BLaER1 (cell line): ENCODE measurements around the gene ATP6V0B.

ENCODE experiments used
- H3K27ac ChIP-seq: shearing (Covaris generic); formaldehyde crosslinking; 2 replicates; pipeline ENCODE4 v1.8.1; 2022
- H3K27me3 ChIP-seq: shearing (Covaris generic); formaldehyde crosslinking; 2 replicates; pipeline ENCODE4 v1.8.1; 2022
- H3K36me3 ChIP-seq: shearing (Covaris generic); formaldehyde crosslinking; 2 replicates; pipeline ENCODE4 v1.8.1; 2022
- H3K4me1 ChIP-seq: shearing (Covaris generic); formaldehyde crosslinking; 2 replicates; pipeline ENCODE4 v1.8.1; 2022
- H3K4me2 ChIP-seq: shearing (Covaris generic); formaldehyde crosslinking; 2 replicates; pipeline ENCODE4 v1.8.1; 2022
- H3K4me3 ChIP-seq: shearing (Covaris generic); formaldehyde crosslinking; 2 replicates; pipeline ENCODE4 v1.8.1; 2022
- H3K9ac ChIP-seq: shearing (Covaris generic); formaldehyde crosslinking; 2 replicates; pipeline ENCODE4 v1.8.1; 2022
- H3K9me3 ChIP-seq: shearing (Covaris generic); formaldehyde crosslinking; 2 replicates; pipeline ENCODE4 v1.8.1; 2022
- H4K20me1 ChIP-seq: shearing (Covaris generic); formaldehyde crosslinking; 2 replicates; pipeline ENCODE4 v1.8.1; 2022
- Cebpa-rat ChIP-seq: shearing (Covaris generic); IDR thresholded peaks from 2 replicates; pipeline ENCODE4 v1.8.1; 2022

Gene ATP6V0B

GRCh38 chr1:44024031-44024902, 49.5 kb downstream of the ATP6V0B start:
- H3K9me3 ChIP-seq, result no peaks in the 10 kb centered on the region
- no peak overlapping the region for H3K4me3 ChIP-seq
- H3K27me3 ChIP-seq, result no peaks in the 10 kb centered on the region
- peaks cover 7% of the 10 kb centered on the region for H3K4me1 ChIP-seq
- H3K36me3 ChIP-seq, result peaks cover 6% of the 10 kb centered on the region; the same call in 1 of the 2 replicates
- H3K9ac ChIP-seq, result no peak overlapping the region
- H3K4me2 ChIP-seq, result no peak overlapping the region
- TF ChIP-seq Cebpa-rat, result no peak
- no peaks in the 10 kb centered on the region for H4K20me1 ChIP-seq
- no peak overlapping the region for H3K27ac ChIP-seq

GRCh38 chr1:44024903-44025525, 50.3 kb downstream of the ATP6V0B start:
- H3K4me2 ChIP-seq, result no peak overlapping the region
- no peak overlapping the region for H3K27ac ChIP-seq
- TF ChIP-seq Cebpa-rat, result no peak
- no peak overlapping the region for H3K9ac ChIP-seq
- H3K9me3 ChIP-seq, result no peaks in the 10 kb centered on the region
- H3K36me3 ChIP-seq, result peaks cover 6% of the 10 kb centered on the region; the same call in 1 of the 2 replicates
- no peaks in the 10 kb centered on the region for H3K27me3 ChIP-seq
- no peak overlapping the region for H3K4me3 ChIP-seq
- peaks cover 12% of the 10 kb centered on the region for H3K4me1 ChIP-seq
- no peaks in the 10 kb centered on the region for H4K20me1 ChIP-seq

- TF ChIP-seq Cebpa-rat, result no peak
Measured at GRCh38 chr1:44025816-44026215, 51.1 kb downstream of the ATP6V0B start.

GRCh38 chr1:44027320-44027719, 52.6 kb downstream of the ATP6V0B start:
- Histone ChIP-seq H4K20me1 (no peaks in the 10 kb centered on the region), H3K4me3 (no peak overlapping the region), H3K9me3 (no peaks in the 10 kb centered on the region), H3K4me2 (no peak overlapping the region), H3K36me3 (peaks cover 6% of the 10 kb centered on the region; the same call in 1 of the 2 replicates), H3K9ac (no peak overlapping the region), H3K27ac (no peak overlapping the region), H3K4me1 (peaks cover 23% of the 10 kb centered on the region), H3K27me3 (peaks cover 15% of the 10 kb centered on the region)
- TF ChIP-seq Cebpa-rat, result no peak

More at GRCh38 chr1:44025816-44026215, 51.1 kb downstream of the ATP6V0B start:
- Histone ChIP-seq H3K4me3 (no peak overlapping the region), H4K20me1 (no peaks in the 10 kb centered on the region), H3K27me3 (no peaks in the 10 kb centered on the region; the same call in 1 of the 2 replicates), H3K9me3 (no peaks in the 10 kb centered on the region), H3K27ac (no peak overlapping the region), H3K9ac (no peak overlapping the region), H3K36me3 (peaks cover 6% of the 10 kb centered on the region; the same call in 1 of the 2 replicates), H3K4me1 (peaks cover 12% of the 10 kb centered on the region), H3K4me2 (no peak overlapping the region)
